ENCODE results near the gene CRIM1. TPM values are rescaled to one million over a fixed set of nuclear protein-coding genes. Genes with fewer than 3 reads are reported as not detected.

The CRIM1 gene
- total and polyA plus RNA-seq, 2 experiments from 2014 or later, result 10.5 to 36.4 TPM

- TF ChIP-seq, protein P1, sequence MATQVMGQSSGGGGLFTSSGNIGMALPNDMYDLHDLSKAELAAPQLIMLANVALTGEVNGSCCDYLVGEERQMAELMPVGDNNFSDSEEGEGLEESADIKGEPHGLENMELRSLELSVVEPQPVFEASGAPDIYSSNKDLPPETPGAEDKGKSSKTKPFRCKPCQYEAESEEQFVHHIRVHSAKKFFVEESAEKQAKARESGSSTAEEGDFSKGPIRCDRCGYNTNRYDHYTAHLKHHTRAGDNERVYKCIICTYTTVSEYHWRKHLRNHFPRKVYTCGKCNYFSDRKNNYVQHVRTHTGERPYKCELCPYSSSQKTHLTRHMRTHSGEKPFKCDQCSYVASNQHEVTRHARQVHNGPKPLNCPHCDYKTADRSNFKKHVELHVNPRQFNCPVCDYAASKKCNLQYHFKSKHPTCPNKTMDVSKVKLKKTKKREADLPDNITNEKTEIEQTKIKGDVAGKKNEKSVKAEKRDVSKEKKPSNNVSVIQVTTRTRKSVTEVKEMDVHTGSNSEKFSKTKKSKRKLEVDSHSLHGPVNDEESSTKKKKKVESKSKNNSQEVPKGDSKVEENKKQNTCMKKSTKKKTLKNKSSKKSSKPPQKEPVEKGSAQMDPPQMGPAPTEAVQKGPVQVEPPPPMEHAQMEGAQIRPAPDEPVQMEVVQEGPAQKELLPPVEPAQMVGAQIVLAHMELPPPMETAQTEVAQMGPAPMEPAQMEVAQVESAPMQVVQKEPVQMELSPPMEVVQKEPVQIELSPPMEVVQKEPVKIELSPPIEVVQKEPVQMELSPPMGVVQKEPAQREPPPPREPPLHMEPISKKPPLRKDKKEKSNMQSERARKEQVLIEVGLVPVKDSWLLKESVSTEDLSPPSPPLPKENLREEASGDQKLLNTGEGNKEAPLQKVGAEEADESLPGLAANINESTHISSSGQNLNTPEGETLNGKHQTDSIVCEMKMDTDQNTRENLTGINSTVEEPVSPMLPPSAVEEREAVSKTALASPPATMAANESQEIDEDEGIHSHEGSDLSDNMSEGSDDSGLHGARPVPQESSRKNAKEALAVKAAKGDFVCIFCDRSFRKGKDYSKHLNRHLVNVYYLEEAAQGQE (IDR thresholded peaks at IDR 0.05; ENCODE audit: unreplicated experiment), result no peak
- no peak for TF ChIP-seq CREB1 (CRISPR knock-in tag; IDR thresholded peaks at IDR 0.05; ENCODE audit: low read depth)
Measured at GRCh38 chr2:36477315-36477714, 121.7 kb downstream of the CRIM1 start (continued).

GRCh38 chr2:36477746-36478145 is 122.2 kb downstream of the CRIM1 start:
- H3K4me3 ChIP-seq, result no peak overlapping the region
- H3K9me2 ChIP-seq (ENCODE audit: insufficient read depth), result no peaks in the 10 kb centered on the region
- peaks cover 34% of the 10 kb centered on the region for H3K79me2 ChIP-seq (replicated peaks; ENCODE audit: insufficient read depth)
- no peaks in the 10 kb centered on the region for H4K20me1 ChIP-seq (replicated peaks; ENCODE audit: insufficient read depth)
- peaks cover 14% of the 10 kb centered on the region for H3K4me1 ChIP-seq (ENCODE audit: insufficient read depth)
- no peak overlapping the region for H3K4me2 ChIP-seq
- H3F3A ChIP-seq (replicated peaks; ENCODE audit: low read depth), result no peaks in the 10 kb centered on the region
- Mint-ChIP-seq H3K27ac (no peak overlapping the region; the same call in 1 of the 2 replicates), H3K36me3 (ENCODE audit: low read depth) (peaks cover 89% of the 10 kb centered on the region), H3K27me3 (ENCODE audit: insufficient read depth, low read depth, poor library complexity) (no peaks in the 10 kb centered on the region), H3K4me1 (peaks cover 18% of the 10 kb centered on the region), H3K9me3 (peaks cover 23% of the 10 kb centered on the region; the same call in 2 of the 3 replicates), H3K4me3 (no peak overlapping the region)
- no peak for ATAC-seq
- H2AFZ ChIP-seq, result no peak overlapping the region
- peaks cover 45% of the 10 kb centered on the region for H3K36me3 ChIP-seq (ENCODE audit: insufficient read depth)
- TF ChIP-seq JUNB (IDR thresholded peaks at IDR 0.05; ENCODE audit: unreplicated experiment) (no peak), CTCF (conservative IDR thresholded peaks at IDR 0.05; ENCODE audit: low read depth in 2 of 2) (no peak), POLR2AphosphoS5 (IDR thresholded peaks at IDR 0.05; ENCODE audit: low read depth) (no peak), ZNF462 (CRISPR knock-in tag; IDR thresholded peaks at IDR 0.05) (no peak), EZH2 (IDR thresholded peaks at IDR 0.05; ENCODE audit: low read depth, unreplicated experiment) (no peak), ZNF331 (CRISPR knock-in tag; IDR thresholded peaks at IDR 0.05; ENCODE audit: low read depth) (no peak)
- no peak overlapping the region for H3K27ac ChIP-seq (ENCODE audit: low read depth)
- no peak for DNase-seq (ENCODE audit: low spot score)
- H3K27me3 ChIP-seq (ENCODE audit: insufficient read depth), result no peaks in the 10 kb centered on the region
